ENCODE measurements around the gene SUSD1.

GRCh38 chr9:112050544-112051475, 124.3 kb downstream of the SUSD1 start:
- TF ChIP-seq POLR2AphosphoS5 (IDR thresholded peaks at IDR 0.05) (no peak), CTCF (IDR thresholded peaks at IDR 0.05; ENCODE audit: poor library complexity, severe bottlenecking) (no peak), TAF1 (IDR thresholded peaks at IDR 0.05; ENCODE audit: low read depth) (no peak), MXI1 (conservative IDR thresholded peaks at IDR 0.05; ENCODE audit: poor library complexity, severe bottlenecking) (no peak), EZH2 (IDR thresholded peaks at IDR 0.05; ENCODE audit: borderline replicate concordance, insufficient read depth, low read length, poor library complexity, severe bottlenecking) (no peak), RAD21 (conservative IDR thresholded peaks at IDR 0.05) (no peak), REST (IDR thresholded peaks at IDR 0.05; ENCODE audit: borderline replicate concordance) (no peak)

All from neural cell (in vitro differentiated cells).